WTC11 (cell line): Measurements from ENCODE around the gene EHD4. TPM values are rescaled to one million over a fixed set of nuclear protein-coding genes. Genes with fewer than 3 reads are reported as not detected.
A peak's percentile ranks its signal among the peaks of the same experiment; 100 is the strongest.

Experiments used
- ATAC-seq: fragments of 200-7000 bp; cut with Tn5 transposase; 2 replicates; pipeline ENCODE4 v1.10.0; 2021; ENCODE audit warnings: mild to moderate bottlenecking, moderate library complexity
- CTCF ChIA-PET: fragments of 300-600 bp; sonication (Branson Sonifier 250); formaldehyde crosslinking; loops from one replicate; lab custom pipeline; 2021; ENCODE audit warnings: antibody characterized with exemption; lab: Charles Lee
- POLR2A ChIA-PET: fragments of 350-600 bp; sonication (Branson Sonifier 250); formaldehyde crosslinking; loops from one replicate; lab custom pipeline; 2021; ENCODE audit warnings: antibody characterized with exemption; lab: Charles Lee
- DNase-seq: peaks from one replicate; pipeline ENCODE4 v3.0.0; 2021; ENCODE audit warnings: low spot score
- H3K27ac Mint-ChIP-seq: 2 replicates; pipeline ENCODE4 v1.8.0; 2021; ENCODE audit warnings: mixed read lengths
- H3K27me3 Mint-ChIP-seq: 2 replicates; pipeline ENCODE4 v1.8.0; 2021; ENCODE audit warnings: low read depth, mild to moderate bottlenecking, moderate library complexity, mixed read lengths
- H3K36me3 Mint-ChIP-seq: 2 replicates; pipeline ENCODE4 v1.8.0; 2021; ENCODE audit warnings: mixed read lengths
- H3K4me1 Mint-ChIP-seq: 2 replicates; pipeline ENCODE4 v1.8.0; 2022; ENCODE audit warnings: mixed read lengths
- H3K4me3 Mint-ChIP-seq: 2 replicates; pipeline ENCODE4 v1.8.0; 2021; ENCODE audit warnings: mild to moderate bottlenecking, moderate library complexity, mixed read lengths
- H3K9me3 Mint-ChIP-seq: 2 replicates; pipeline ENCODE4 v1.8.0; 2021; ENCODE audit warnings: mixed read lengths
- CREM ChIP-seq: sonication (generic); formaldehyde crosslinking; IDR thresholded peaks from 2 replicates; pipeline ENCODE4 v1.8.1; 2022; ENCODE audit warnings: mild to moderate bottlenecking, missing genetic modification reagents, moderate library complexity
- EMX1 ChIP-seq: fragments of 250-450 bp; sonication (Bioruptor Pico); IDR thresholded peaks from 2 replicates; pipeline ENCODE4 v1.8.0; 2021; ENCODE audit warnings: mild to moderate bottlenecking
- ETV6 ChIP-seq: sonication (generic); formaldehyde crosslinking; IDR thresholded peaks from 2 replicates; pipeline ENCODE4 v1.8.1; 2022; ENCODE audit warnings: mild to moderate bottlenecking, missing genetic modification reagents
- IRF1 ChIP-seq: sonication (generic); formaldehyde crosslinking; IDR thresholded peaks from 2 replicates; pipeline ENCODE4 v1.8.0; 2023; ENCODE audit warnings: missing genetic modification reagents
- MXD4 ChIP-seq: fragments of 250-450 bp; sonication (Bioruptor Pico); IDR thresholded peaks from 2 replicates; pipeline ENCODE4 v1.8.0; 2021; ENCODE audit warnings: mild to moderate bottlenecking, moderate library complexity, borderline replicate concordance
- NFYB ChIP-seq: sonication (generic); formaldehyde crosslinking; conservative IDR thresholded peaks from 2 replicates; pipeline ENCODE4 v1.8.0; 2022; ENCODE audit warnings: low read depth, missing genetic modification reagents
- NR1H2 ChIP-seq: sonication (generic); formaldehyde crosslinking; IDR thresholded peaks from 2 replicates; pipeline ENCODE4 v1.9.0; 2021; ENCODE audit warnings: mild to moderate bottlenecking, moderate library complexity, missing genetic modification reagents
- RORB ChIP-seq: fragments of 250-450 bp; sonication (Bioruptor Pico); IDR thresholded peaks from 2 replicates; pipeline ENCODE4 v1.9.0; 2021; ENCODE audit warnings: mild to moderate bottlenecking
- SMAD3 ChIP-seq: sonication (generic); formaldehyde crosslinking; IDR thresholded peaks from 2 replicates; pipeline ENCODE4 v1.8.0; 2022; ENCODE audit warnings: missing genetic modification reagents, mild to moderate bottlenecking, borderline replicate concordance
- SP1 ChIP-seq: sonication (generic); formaldehyde crosslinking; conservative IDR thresholded peaks from 2 replicates; pipeline ENCODE4 v1.8.1; 2022; ENCODE audit warnings: missing genetic modification reagents
- STAT6 ChIP-seq: sonication (generic); formaldehyde crosslinking; conservative IDR thresholded peaks from 2 replicates; pipeline ENCODE4 v1.8.1; 2023; ENCODE audit warnings: mild to moderate bottlenecking, low read depth, missing genetic modification reagents, moderate library complexity
- ZBTB21 ChIP-seq: sonication (generic); formaldehyde crosslinking; IDR thresholded peaks from 2 replicates; pipeline ENCODE4 v1.8.1; 2023; ENCODE audit warnings: mild to moderate bottlenecking, missing genetic modification reagents, borderline replicate concordance
- ZNF121 ChIP-seq: sonication (generic); formaldehyde crosslinking; IDR thresholded peaks from 2 replicates; pipeline ENCODE4 v1.8.0; 2023; ENCODE audit warnings: missing genetic modification reagents
- ZNF138 ChIP-seq: sonication (generic); formaldehyde crosslinking; conservative IDR thresholded peaks from 2 replicates; pipeline ENCODE4 v1.8.1; 2022; ENCODE audit warnings: mild to moderate bottlenecking, moderate library complexity, missing genetic modification reagents
- ZNF281 ChIP-seq: sonication (generic); formaldehyde crosslinking; IDR thresholded peaks from 2 replicates; pipeline ENCODE4 v1.8.0; 2023; ENCODE audit warnings: mild to moderate bottlenecking, missing genetic modification reagents
- ZNF396 ChIP-seq: fragments of 250-450 bp; sonication (Bioruptor Pico); IDR thresholded peaks from 2 replicates; pipeline ENCODE4 v1.8.0; 2021; ENCODE audit warnings: mild to moderate bottlenecking, moderate library complexity, borderline replicate concordance
- ZNF423 ChIP-seq: fragments of 250-450 bp; sonication (Bioruptor Pico); IDR thresholded peaks from 2 replicates; pipeline ENCODE4 v2.1.2; 2022; ENCODE audit warnings: mild to moderate bottlenecking, moderate library complexity
- ZNF532 ChIP-seq: fragments of 250-450 bp; sonication (Bioruptor Pico); IDR thresholded peaks from 2 replicates; pipeline ENCODE4 v1.9.0; 2021; ENCODE audit warnings: mild to moderate bottlenecking, borderline replicate concordance
- ZSCAN18 ChIP-seq: fragments of 250-450 bp; sonication (Bioruptor Pico); IDR thresholded peaks from 2 replicates; pipeline ENCODE4 v2.1.2; 2022; ENCODE audit warnings: mild to moderate bottlenecking, moderate library complexity
- total RNA-seq: library from RNA; stranded (reverse); gene quantifications from 3 replicates; pipeline ENCODE4 v1.2.3, GENCODE V29; 2021
- TF ChIP-seq, protein P1 (sequence below): sonication (generic); formaldehyde crosslinking; IDR thresholded peaks from 2 replicates; pipeline ENCODE4 v1.8.1; 2023; ENCODE audit warnings: mild to moderate bottlenecking, missing genetic modification reagents, borderline replicate concordance

The EHD4 gene
- total RNA-seq, 1 experiment from 2014 or later, result 23.9 TPM

DNA sequence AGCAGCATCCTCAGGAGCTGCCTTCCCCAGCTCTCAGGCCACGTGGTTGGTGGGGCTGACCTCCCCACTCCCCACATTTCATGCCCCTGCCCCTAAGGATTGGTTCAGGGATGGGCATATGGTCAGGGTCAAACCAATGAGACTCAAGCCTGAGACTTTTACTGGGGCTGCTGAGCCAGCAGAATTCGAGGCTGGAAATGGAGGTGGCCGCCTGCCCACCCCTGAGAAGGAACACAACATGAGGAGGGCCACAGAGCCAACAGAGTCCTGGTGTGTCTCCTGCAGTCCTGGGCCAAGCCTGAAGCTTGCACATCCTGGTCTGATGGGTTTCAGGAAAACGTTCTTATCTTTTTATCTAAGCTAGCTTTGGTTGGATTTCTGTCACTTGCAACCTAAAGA is 5.9 kb downstream of the EHD4 start (continued):
- no peak for TF ChIP-seq IRF1 (CRISPR knock-in tag)
- TF ChIP-seq ZBTB21 (CRISPR knock-in tag), result no peak
- no peak for TF ChIP-seq SP1 (CRISPR knock-in tag)
- no peak for TF ChIP-seq ZNF121
- no peak for TF ChIP-seq NFYB
- TF ChIP-seq RORB, result no peak
- no peak for TF ChIP-seq ZSCAN18 (CRISPR knock-in tag)
- TF ChIP-seq ZNF532 (CRISPR knock-in tag), result no peak
- TF ChIP-seq, protein P1, sequence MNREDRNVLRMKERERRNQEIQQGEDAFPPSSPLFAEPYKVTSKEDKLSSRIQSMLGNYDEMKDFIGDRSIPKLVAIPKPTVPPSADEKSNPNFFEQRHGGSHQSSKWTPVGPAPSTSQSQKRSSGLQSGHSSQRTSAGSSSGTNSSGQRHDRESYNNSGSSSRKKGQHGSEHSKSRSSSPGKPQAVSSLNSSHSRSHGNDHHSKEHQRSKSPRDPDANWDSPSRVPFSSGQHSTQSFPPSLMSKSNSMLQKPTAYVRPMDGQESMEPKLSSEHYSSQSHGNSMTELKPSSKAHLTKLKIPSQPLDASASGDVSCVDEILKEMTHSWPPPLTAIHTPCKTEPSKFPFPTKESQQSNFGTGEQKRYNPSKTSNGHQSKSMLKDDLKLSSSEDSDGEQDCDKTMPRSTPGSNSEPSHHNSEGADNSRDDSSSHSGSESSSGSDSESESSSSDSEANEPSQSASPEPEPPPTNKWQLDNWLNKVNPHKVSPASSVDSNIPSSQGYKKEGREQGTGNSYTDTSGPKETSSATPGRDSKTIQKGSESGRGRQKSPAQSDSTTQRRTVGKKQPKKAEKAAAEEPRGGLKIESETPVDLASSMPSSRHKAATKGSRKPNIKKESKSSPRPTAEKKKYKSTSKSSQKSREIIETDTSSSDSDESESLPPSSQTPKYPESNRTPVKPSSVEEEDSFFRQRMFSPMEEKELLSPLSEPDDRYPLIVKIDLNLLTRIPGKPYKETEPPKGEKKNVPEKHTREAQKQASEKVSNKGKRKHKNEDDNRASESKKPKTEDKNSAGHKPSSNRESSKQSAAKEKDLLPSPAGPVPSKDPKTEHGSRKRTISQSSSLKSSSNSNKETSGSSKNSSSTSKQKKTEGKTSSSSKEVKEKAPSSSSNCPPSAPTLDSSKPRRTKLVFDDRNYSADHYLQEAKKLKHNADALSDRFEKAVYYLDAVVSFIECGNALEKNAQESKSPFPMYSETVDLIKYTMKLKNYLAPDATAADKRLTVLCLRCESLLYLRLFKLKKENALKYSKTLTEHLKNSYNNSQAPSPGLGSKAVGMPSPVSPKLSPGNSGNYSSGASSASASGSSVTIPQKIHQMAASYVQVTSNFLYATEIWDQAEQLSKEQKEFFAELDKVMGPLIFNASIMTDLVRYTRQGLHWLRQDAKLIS, result no peak

- Mint-ChIP-seq H3K27me3 (no peaks in the 10 kb centered on the region), H3K9me3 (peaks cover 10% of the 10 kb centered on the region), H3K27ac (peak overlapping the region; percentile 37; the same call in 1 of the 2 replicates), H3K36me3 (peaks cover 24% of the 10 kb centered on the region), H3K4me1 (peaks cover 31% of the 10 kb centered on the region), H3K4me3 (no peak overlapping the region)
- CTCF ChIA-PET, result interaction anchor here (0.8 to 1.6 kb wide), 2 partner anchors 9 to 185 kb away, joined by 3 to 5 read pairs; no protein-coding TSS in a partner anchor
- TF ChIP-seq ZNF396 (CRISPR knock-in tag) (no peak), ZNF138 (no peak), ETV6 (CRISPR knock-in tag) (no peak), STAT6 (no peak), MXD4 (CRISPR knock-in tag) (no peak), SMAD3 (CRISPR knock-in tag) (no peak), NR1H2 (CRISPR knock-in tag) (no peak), ZNF423 (no peak), CREM (CRISPR knock-in tag) (no peak), EMX1 (CRISPR knock-in tag) (no peak), ZNF281 (CRISPR knock-in tag) (no peak)
- no peak; the same call in 1 of the 2 replicates for ATAC-seq
- no peak for DNase-seq
- POLR2A ChIA-PET, result no interaction called here
Measured at GRCh38 chr15:41965441-41966413, 6.6 kb downstream of the EHD4 start.
